Stimulated activated CD4-positive, alpha-beta T cell treated with anti-CD3 and anti-CD28 coated beads, Interleukin-4, amount 100 ng/mL, for 4 hours (primary cell): ENCODE measurements around the gene KCNAB1.
A peak's percentile ranks its signal among the peaks of the same experiment; 100 is the strongest.

Experiments used
- DNase-seq, 2 experiments: peaks; one replicate each; pipeline ENCODE4 v3.0.0-alpha.2; 2020

KCNAB1 gene

GRCh38 chr3:156417559-156418132 lies 297.3 kb downstream of the KCNAB1 start:
- DNase-seq = no peak

GRCh38 chr3:156418428-156418827 lies 298.1 kb downstream of the KCNAB1 start:
- no peak for DNase-seq

GRCh38 chr3:156421534-156421933 lies 301.2 kb downstream of the KCNAB1 start:
- no peak for DNase-seq

GRCh38 chr3:156424758-156425157 lies 304.4 kb downstream of the KCNAB1 start:
- DNase-seq = no peak

- no peak for DNase-seq
These were observed 305.3 kb downstream of the KCNAB1 start for GRCh38 chr3:156425651-156426050.

GRCh38 chr3:156429125-156429524 lies 308.7 kb downstream of the KCNAB1 start:
- DNase-seq = no peak

- no peak for DNase-seq
These were observed 311.2 kb downstream of the KCNAB1 start for GRCh38 chr3:156431334-156432124.

- no peak for DNase-seq
These were observed 312.2 kb downstream of the KCNAB1 start for GRCh38 chr3:156432563-156432962.

- no peak for DNase-seq
These were observed 312.8 kb downstream of the KCNAB1 start for GRCh38 chr3:156433138-156433537.

GRCh38 chr3:156433910-156434309 lies 313.5 kb downstream of the KCNAB1 start:
- no peak for DNase-seq

- no peak for DNase-seq
These were observed 314.5 kb downstream of the KCNAB1 start for GRCh38 chr3:156434921-156435320.

- no peak for DNase-seq
These were observed 322.7 kb downstream of the KCNAB1 start for GRCh38 chr3:156443079-156443478.

GRCh38 chr3:156445117-156446090 lies 325.0 kb downstream of the KCNAB1 start:
- no peak for DNase-seq

- DNase-seq = peak in 1 of 2 experiments; percentile 4
These were observed 327.9 kb downstream of the KCNAB1 start for GRCh38 chr3:156448300-156448699.

GRCh38 chr3:156449710-156450574 lies 329.6 kb downstream of the KCNAB1 start:
- DNase-seq = no peak

GRCh38 chr3:156455839-156456238 lies 335.5 kb downstream of the KCNAB1 start:
- DNase-seq = no peak

- no peak for DNase-seq
These were observed 336.4 kb downstream of the KCNAB1 start for GRCh38 chr3:156456771-156457224.

GRCh38 chr3:156459434-156459833 lies 339.1 kb downstream of the KCNAB1 start:
- no peak for DNase-seq

GRCh38 chr3:156460206-156460611 lies 339.8 kb downstream of the KCNAB1 start:
- no peak for DNase-seq

GRCh38 chr3:156461889-156462288 lies 341.5 kb downstream of the KCNAB1 start:
- no peak for DNase-seq

GRCh38 chr3:156463123-156463522 lies 342.7 kb downstream of the KCNAB1 start:
- DNase-seq = no peak

GRCh38 chr3:156465194-156465593 lies 344.8 kb downstream of the KCNAB1 start:
- no peak for DNase-seq
